ENCODE data around the gene TMEM219. TPM values are rescaled to one million over a fixed set of nuclear protein-coding genes. Genes with fewer than 3 reads are reported as not detected.
A peak's percentile ranks its signal among the peaks of the same experiment; 100 is the strongest.

The TMEM219 gene
- total and polyA plus RNA-seq, 5 donors from 2014 or later = 76.7 to 261 (median 198) TPM

GRCh38 chr16:29995911-29996765 is 34.3 kb downstream of the TMEM219 start, which contains the start of gene INO80E:
INO80E (plus strand) TSS chr16:29996241; CDS start chr16:29996311, 70 bp downstream.
- Histone ChIP-seq H3K27me3 (ENCODE audit: control insufficient read depth, insufficient read depth, low read length) (no peaks in the 10 kb centered on the region), H3K4me3 (ENCODE audit: low read depth, low read length) (peak within 1 kb of the TSS; percentile 95), H3K9me3 (ENCODE audit: control insufficient read depth in 2 of 2, low read length in 2 of 2) (no peaks in the 10 kb centered on the region), H3K27ac (ENCODE audit: insufficient read depth, low read length, poor library complexity, severe bottlenecking) (peak within 1 kb of the TSS; percentile 99), H3K4me1 (ENCODE audit: control insufficient read depth, insufficient read depth, low read length, poor library complexity, severe bottlenecking) (peaks cover 20% of the 10 kb centered on the region), H3K36me3 (ENCODE audit: control insufficient read depth, insufficient read depth, low read length) (peaks cover 15% of the 10 kb centered on the region)
- Mint-ChIP-seq H3K9me3 (no peaks in the 10 kb centered on the region), H3K4me3 (peak within 1 kb of the TSS; percentile 96 to 99 (median 97)), H3K4me1 (peaks cover 9 to 57% (median 18%) of the 10 kb centered on the region in 4 donors), H3K36me3 (peaks cover 16% of the 10 kb centered on the region), H3K27ac (peak within 1 kb of the TSS; percentile 96 to 99 (median 99)), H3K27me3 (peaks cover 4% of the 10 kb centered on the region)
- DNase-seq (peak; percentile 98 to 99 (median 98)), ATAC-seq (ENCODE audit: low read depth in 2 of 2) (peak; percentile 99)

- Histone ChIP-seq H3K36me3 (ENCODE audit: control insufficient read depth, insufficient read depth, low read length) (peaks cover 15% of the 10 kb centered on the region), H3K4me1 (ENCODE audit: control insufficient read depth, insufficient read depth, low read length, poor library complexity, severe bottlenecking) (peaks cover 20% of the 10 kb centered on the region), H3K4me3 (ENCODE audit: low read depth, low read length) (peak overlapping the region; percentile 95), H3K27ac (ENCODE audit: insufficient read depth, low read length, poor library complexity, severe bottlenecking) (peak overlapping the region; percentile 99), H3K27me3 (ENCODE audit: control insufficient read depth, insufficient read depth, low read length) (no peaks in the 10 kb centered on the region), H3K9me3 (ENCODE audit: control insufficient read depth in 2 of 2, low read length in 2 of 2) (no peaks in the 10 kb centered on the region)
- H3K27ac Mint-ChIP-seq = peak overlapping the region; percentile 38 to 99 (median 99)
- peak overlapping the region; percentile 96 to 99 (median 97) for H3K4me3 Mint-ChIP-seq
- ATAC-seq (ENCODE audit: low read depth in 2 of 2) = no peak
- peaks cover 4% of the 10 kb centered on the region for H3K27me3 Mint-ChIP-seq
- H3K36me3 Mint-ChIP-seq = peaks cover 16% of the 10 kb centered on the region
- no peaks in the 10 kb centered on the region for H3K9me3 Mint-ChIP-seq
- H3K4me1 Mint-ChIP-seq = peaks cover 9 to 57% (median 18%) of the 10 kb centered on the region in 4 donors
- DNase-seq = no peak
These were observed 34.9 kb downstream of the TMEM219 start for GRCh38 chr16:29996766-29997250.

DNA sequence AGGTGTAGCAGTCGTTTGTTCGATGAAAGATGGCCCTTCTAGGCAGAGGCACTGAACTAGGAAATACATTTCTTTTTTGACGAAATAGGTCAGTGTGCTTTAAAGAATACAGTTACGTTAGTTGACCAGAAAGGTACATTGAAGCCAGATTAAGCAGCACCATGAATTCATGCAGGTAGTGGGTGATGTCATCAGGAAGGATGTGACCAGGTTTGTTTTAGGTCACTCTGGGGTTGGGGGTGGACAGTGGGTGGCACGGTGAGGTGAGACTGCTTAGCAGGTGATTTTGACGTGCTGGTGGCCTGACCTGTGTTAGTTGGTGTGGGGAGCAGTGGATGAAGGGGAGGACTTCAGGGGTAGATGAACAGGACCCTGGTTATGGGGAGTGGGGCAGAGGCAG is 37.7 kb downstream of the TMEM219 start:
- Mint-ChIP-seq H3K36me3 (peaks cover 21% of the 10 kb centered on the region), H3K9me3 (no peaks in the 10 kb centered on the region), H3K4me3 (no peak overlapping the region), H3K27me3 (peaks cover 4% of the 10 kb centered on the region), H3K27ac (peak overlapping the region; percentile 15 to 92 (median 58)), H3K4me1 (peaks cover 9 to 56% (median 18%) of the 10 kb centered on the region in 4 donors)
- no peaks in the 10 kb centered on the region for H3K27me3 ChIP-seq (ENCODE audit: control insufficient read depth, insufficient read depth, low read length)
- peaks cover 8% of the 10 kb centered on the region for H3K36me3 ChIP-seq (ENCODE audit: control insufficient read depth, insufficient read depth, low read length)
- no peak overlapping the region for H3K4me3 ChIP-seq (ENCODE audit: low read depth, low read length)
- no peak overlapping the region for H3K27ac ChIP-seq (ENCODE audit: insufficient read depth, low read length, poor library complexity, severe bottlenecking)
- ATAC-seq (ENCODE audit: low read depth in 2 of 2) (no peak), DNase-seq (no peak)
- H3K9me3 ChIP-seq (ENCODE audit: control insufficient read depth in 2 of 2, low read length in 2 of 2) = no peaks in the 10 kb centered on the region
- H3K4me1 ChIP-seq (ENCODE audit: control insufficient read depth, insufficient read depth, low read length, poor library complexity, severe bottlenecking) = peaks cover 13% of the 10 kb centered on the region

DNA sequence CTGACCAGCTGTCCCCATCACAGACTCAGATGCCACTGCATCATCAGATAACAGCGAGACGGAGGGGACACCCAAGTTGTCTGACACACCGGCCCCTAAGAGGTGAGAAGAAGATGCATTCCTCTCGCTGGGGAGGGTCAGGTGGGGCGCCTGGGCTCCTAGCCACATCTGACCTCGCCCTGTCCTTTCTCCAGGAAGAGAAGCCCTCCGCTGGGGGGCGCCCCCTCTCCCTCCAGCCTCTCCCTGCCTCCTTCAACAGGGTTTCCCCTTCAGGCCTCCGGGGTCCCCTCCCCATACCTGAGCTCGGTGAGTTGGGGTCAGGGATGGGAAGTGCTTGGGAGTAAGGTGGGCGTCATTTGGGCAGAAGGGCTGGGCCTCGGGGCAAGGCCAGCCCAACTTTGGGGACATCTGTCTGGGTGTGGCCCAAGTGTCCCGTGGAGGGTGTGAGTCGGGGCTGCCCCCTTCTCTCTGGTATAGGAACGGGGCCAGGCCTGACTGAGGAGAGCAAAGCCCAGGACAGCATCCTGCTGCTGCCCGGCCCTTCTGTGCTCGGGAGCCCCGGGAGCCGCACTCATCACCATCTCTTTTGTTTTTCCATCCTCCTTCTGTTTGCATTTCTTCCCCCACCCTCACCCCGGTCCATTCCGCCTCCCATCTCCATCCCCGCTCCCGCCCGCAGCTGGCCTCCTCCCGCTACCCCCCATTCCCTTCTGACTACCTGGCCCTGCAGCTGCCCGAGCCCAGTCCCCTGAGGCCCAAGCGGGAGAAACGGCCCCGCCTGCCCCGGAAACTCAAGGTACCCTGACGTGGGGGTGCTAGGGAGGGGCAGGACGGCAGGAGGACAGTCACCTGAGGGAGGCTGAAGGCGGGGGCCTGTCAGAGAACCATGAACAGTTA is 39.1 kb downstream of the TMEM219 start:
- ATAC-seq (ENCODE audit: low read depth in 2 of 2) (no peak), DNase-seq (no peak)
- Mint-ChIP-seq H3K4me3 (no peak overlapping the region), H3K27ac (no peak overlapping the region), H3K36me3 (peaks cover 21% of the 10 kb centered on the region), H3K4me1 (peaks cover 9 to 44% (median 14%) of the 10 kb centered on the region in 4 donors), H3K27me3 (no peaks in the 10 kb centered on the region), H3K9me3 (no peaks in the 10 kb centered on the region)
- no peak overlapping the region for H3K27ac ChIP-seq (ENCODE audit: insufficient read depth, low read length, poor library complexity, severe bottlenecking)
- H3K9me3 ChIP-seq (ENCODE audit: control insufficient read depth in 2 of 2, low read length in 2 of 2) = no peaks in the 10 kb centered on the region
- no peaks in the 10 kb centered on the region for H3K27me3 ChIP-seq (ENCODE audit: control insufficient read depth, insufficient read depth, low read length)
- H3K4me3 ChIP-seq (ENCODE audit: low read depth, low read length) = no peak overlapping the region
- H3K4me1 ChIP-seq (ENCODE audit: control insufficient read depth, insufficient read depth, low read length, poor library complexity, severe bottlenecking) = peaks cover 7% of the 10 kb centered on the region
- H3K36me3 ChIP-seq (ENCODE audit: control insufficient read depth, insufficient read depth, low read length) = peaks cover 8% of the 10 kb centered on the region

DNA sequence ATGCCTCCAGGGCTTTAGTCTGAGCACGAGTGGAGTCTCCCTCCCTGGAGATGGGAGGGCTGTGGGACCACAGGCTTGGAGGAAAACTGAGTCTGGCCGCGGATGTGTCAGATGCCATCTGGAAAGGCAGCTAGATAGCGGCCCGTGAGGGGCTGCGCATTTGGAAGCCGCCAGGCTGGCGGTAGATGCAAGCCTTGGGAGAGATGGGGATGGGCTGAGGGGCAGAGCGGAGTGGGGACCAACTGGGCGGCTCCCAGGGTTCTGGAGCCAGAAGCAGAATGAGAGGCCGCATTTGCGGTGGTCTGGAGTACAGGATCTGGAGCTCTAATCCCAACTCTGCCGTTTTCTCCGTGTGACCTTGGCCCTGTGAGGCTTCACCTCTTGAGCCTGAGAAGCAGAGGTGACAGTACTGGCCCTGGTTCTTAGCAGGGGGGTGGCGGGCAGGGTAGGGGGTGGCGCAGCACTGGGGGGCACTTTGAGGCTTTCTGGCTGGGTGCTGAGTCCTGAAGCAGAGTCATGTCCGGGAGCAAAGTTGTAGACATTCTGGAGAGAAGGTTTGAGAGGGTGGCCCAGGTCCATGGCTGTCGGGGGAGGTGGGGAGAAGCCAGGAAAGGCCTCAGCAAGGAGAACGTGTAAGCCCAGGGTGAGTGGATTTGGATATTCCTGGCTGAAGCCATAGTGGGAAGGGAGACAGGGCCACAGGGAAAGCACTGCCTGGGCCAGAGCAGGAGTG is 40.9 kb downstream of the TMEM219 start:
- Histone ChIP-seq H3K4me3 (ENCODE audit: low read depth, low read length) (no peak overlapping the region), H3K27me3 (ENCODE audit: control insufficient read depth, insufficient read depth, low read length) (no peaks in the 10 kb centered on the region), H3K4me1 (ENCODE audit: control insufficient read depth, insufficient read depth, low read length, poor library complexity, severe bottlenecking) (no peaks in the 10 kb centered on the region), H3K9me3 (ENCODE audit: control insufficient read depth in 2 of 2, low read length in 2 of 2) (no peaks in the 10 kb centered on the region), H3K36me3 (ENCODE audit: control insufficient read depth, insufficient read depth, low read length) (peaks cover 8% of the 10 kb centered on the region), H3K27ac (ENCODE audit: insufficient read depth, low read length, poor library complexity, severe bottlenecking) (no peak overlapping the region)
- peaks cover 21% of the 10 kb centered on the region for H3K36me3 Mint-ChIP-seq
- DNase-seq (no peak), ATAC-seq (ENCODE audit: low read depth in 2 of 2) (no peak)
- H3K4me1 Mint-ChIP-seq = peaks cover 4 to 31% (median 8%) of the 10 kb centered on the region in 4 donors
- no peak overlapping the region for H3K27ac Mint-ChIP-seq
- H3K4me3 Mint-ChIP-seq = peak overlapping the region in 1 of 4 donors; percentile 47
- H3K27me3 Mint-ChIP-seq = no peaks in the 10 kb centered on the region
- no peaks in the 10 kb centered on the region for H3K9me3 Mint-ChIP-seq

DNA sequence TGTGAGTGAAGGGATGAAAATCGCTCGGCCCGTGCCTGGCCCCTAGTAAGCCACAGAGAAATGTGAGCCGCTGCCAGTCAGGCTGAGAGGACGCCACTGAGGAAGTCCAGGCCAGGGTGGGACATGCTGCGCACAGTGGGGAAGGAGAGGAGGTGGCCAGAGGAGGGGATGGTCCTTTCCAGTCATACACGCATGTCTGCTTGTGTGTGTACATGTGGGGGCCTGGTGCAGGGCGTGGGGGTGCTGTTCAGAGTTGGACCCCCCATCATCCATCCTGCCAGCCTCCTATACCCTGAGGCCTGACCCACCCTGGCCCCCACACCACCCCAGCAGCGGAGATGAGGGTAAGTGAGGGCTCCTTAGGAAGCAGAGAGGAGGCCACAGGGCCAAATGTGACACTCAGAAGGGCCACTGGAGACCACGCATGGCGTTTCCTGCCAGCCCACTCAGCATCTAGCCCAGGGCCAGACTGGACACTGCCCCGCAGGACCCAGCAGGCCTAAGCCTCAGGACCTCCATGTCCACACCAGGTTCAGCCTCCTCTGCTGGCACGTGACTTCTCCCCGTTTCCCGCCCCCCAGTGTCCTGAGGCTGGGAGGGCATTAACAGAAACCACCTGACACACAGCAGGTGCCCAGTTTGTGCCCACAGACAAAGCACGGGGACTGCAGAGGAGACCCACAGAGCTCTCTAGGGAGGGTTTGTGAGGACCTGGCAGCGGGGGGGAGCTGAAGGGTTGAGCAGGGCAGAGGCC is 42.0 kb downstream of the TMEM219 start:
- no peak overlapping the region for H3K4me3 ChIP-seq (ENCODE audit: low read depth, low read length)
- H3K4me3 Mint-ChIP-seq = peak overlapping the region in 1 of 4 donors; percentile 47
- peaks cover under 1% of the 10 kb centered on the region for H3K27me3 Mint-ChIP-seq
- H3K4me1 ChIP-seq (ENCODE audit: control insufficient read depth, insufficient read depth, low read length, poor library complexity, severe bottlenecking) = no peaks in the 10 kb centered on the region
- no peak for ATAC-seq (ENCODE audit: low read depth in 2 of 2)
- peaks cover 8% of the 10 kb centered on the region for H3K36me3 ChIP-seq (ENCODE audit: control insufficient read depth, insufficient read depth, low read length)
- H3K27ac Mint-ChIP-seq = peak overlapping the region in 2 of 3 donors; percentile 38 to 84
- no peaks in the 10 kb centered on the region for H3K27me3 ChIP-seq (ENCODE audit: control insufficient read depth, insufficient read depth, low read length)
- H3K9me3 ChIP-seq (ENCODE audit: control insufficient read depth in 2 of 2, low read length in 2 of 2) = no peaks in the 10 kb centered on the region
- no peak overlapping the region for H3K27ac ChIP-seq (ENCODE audit: insufficient read depth, low read length, poor library complexity, severe bottlenecking)
- H3K9me3 Mint-ChIP-seq = no peaks in the 10 kb centered on the region
- no peak for DNase-seq
- peaks cover 0 to 26% (median 6%) of the 10 kb centered on the region in 4 donors for H3K4me1 Mint-ChIP-seq
- peaks cover 16% of the 10 kb centered on the region for H3K36me3 Mint-ChIP-seq

All from CD4-positive, CD25-positive, alpha-beta regulatory T cell (primary cell).